WTC11 (cell line): Measurements from ENCODE around the gene FRA10AC1. TPM values are rescaled to one million over a fixed set of nuclear protein-coding genes. Genes with fewer than 3 reads are reported as not detected.

Experiments used
- ATAC-seq: fragments of 200-7000 bp; cut with Tn5 transposase; 2 replicates; pipeline ENCODE4 v1.10.0; 2021; ENCODE audit warnings: mild to moderate bottlenecking, moderate library complexity
- CTCF ChIA-PET: fragments of 300-600 bp; sonication (Branson Sonifier 250); formaldehyde crosslinking; loops from one replicate; lab custom pipeline; 2021; ENCODE audit warnings: antibody characterized with exemption; lab: Charles Lee
- POLR2A ChIA-PET: fragments of 350-600 bp; sonication (Branson Sonifier 250); formaldehyde crosslinking; loops from one replicate; lab custom pipeline; 2021; ENCODE audit warnings: antibody characterized with exemption; lab: Charles Lee
- DNase-seq: peaks from one replicate; pipeline ENCODE4 v3.0.0; 2021; ENCODE audit warnings: low spot score
- H3K27ac Mint-ChIP-seq: 2 replicates; pipeline ENCODE4 v1.8.0; 2021; ENCODE audit warnings: mixed read lengths
- H3K27me3 Mint-ChIP-seq: 2 replicates; pipeline ENCODE4 v1.8.0; 2021; ENCODE audit warnings: low read depth, mild to moderate bottlenecking, moderate library complexity, mixed read lengths
- H3K36me3 Mint-ChIP-seq: 2 replicates; pipeline ENCODE4 v1.8.0; 2021; ENCODE audit warnings: mixed read lengths
- H3K4me1 Mint-ChIP-seq: 2 replicates; pipeline ENCODE4 v1.8.0; 2022; ENCODE audit warnings: mixed read lengths
- H3K4me3 Mint-ChIP-seq: 2 replicates; pipeline ENCODE4 v1.8.0; 2021; ENCODE audit warnings: mild to moderate bottlenecking, moderate library complexity, mixed read lengths
- H3K9me3 Mint-ChIP-seq: 2 replicates; pipeline ENCODE4 v1.8.0; 2021; ENCODE audit warnings: mixed read lengths
- ATF1 ChIP-seq: sonication (generic); formaldehyde crosslinking; IDR thresholded peaks from 2 replicates; pipeline ENCODE4 v1.8.1; 2023; ENCODE audit warnings: mild to moderate bottlenecking, moderate library complexity, missing genetic modification reagents
- ETV6 ChIP-seq: sonication (generic); formaldehyde crosslinking; IDR thresholded peaks from 2 replicates; pipeline ENCODE4 v1.8.1; 2022; ENCODE audit warnings: mild to moderate bottlenecking, missing genetic modification reagents
- HMGA2 ChIP-seq: fragments of 250-450 bp; sonication (Bioruptor Pico); IDR thresholded peaks from 2 replicates; pipeline ENCODE4 v1.4.0; 2021; ENCODE audit warnings: mild to moderate bottlenecking, moderate library complexity
- JAZF1 ChIP-seq: fragments of 250-450 bp; sonication (Bioruptor Pico); IDR thresholded peaks from 2 replicates; pipeline ENCODE4 v1.9.0; 2021; ENCODE audit warnings: moderate library complexity, mild to moderate bottlenecking, inconsistent platforms
- PRRX2 ChIP-seq: fragments of 250-450 bp; sonication (Bioruptor Pico); IDR thresholded peaks from 2 replicates; pipeline ENCODE4 v1.8.0; 2021; ENCODE audit warnings: mild to moderate bottlenecking
- RELA ChIP-seq: sonication (generic); formaldehyde crosslinking; IDR thresholded peaks from 2 replicates; pipeline ENCODE4 v1.8.1; 2022; ENCODE audit warnings: missing genetic modification reagents, mild to moderate bottlenecking, borderline replicate concordance
- TCF7 ChIP-seq: sonication (generic); formaldehyde crosslinking; IDR thresholded peaks from 2 replicates; pipeline ENCODE4 v1.8.0; 2022; ENCODE audit warnings: mild to moderate bottlenecking, low read depth, missing genetic modification reagents, moderate library complexity
- TEAD1 ChIP-seq: sonication (generic); formaldehyde crosslinking; IDR thresholded peaks from 2 replicates; pipeline ENCODE4 v1.8.0; 2022; ENCODE audit warnings: mild to moderate bottlenecking, missing genetic modification reagents
- TEAD4 ChIP-seq: sonication (generic); formaldehyde crosslinking; IDR thresholded peaks from 2 replicates; pipeline ENCODE4 v1.8.0; 2022; ENCODE audit warnings: mild to moderate bottlenecking, missing genetic modification reagents
- TP53 ChIP-seq: sonication (generic); formaldehyde crosslinking; IDR thresholded peaks from 2 replicates; pipeline ENCODE4 v1.8.1; 2023; ENCODE audit warnings: mild to moderate bottlenecking, missing genetic modification reagents
- ZNF416 ChIP-seq: fragments of 250-450 bp; sonication (Bioruptor Pico); IDR thresholded peaks from 2 replicates; pipeline ENCODE4 v1.9.0; 2021; ENCODE audit warnings: mild to moderate bottlenecking, inconsistent platforms
- ZNF671 ChIP-seq: fragments of 250-450 bp; sonication (Bioruptor Pico); IDR thresholded peaks from 2 replicates; pipeline ENCODE4 v1.8.0; 2021; ENCODE audit warnings: mild to moderate bottlenecking
- total RNA-seq: library from RNA; stranded (reverse); gene quantifications from 3 replicates; pipeline ENCODE4 v1.2.3, GENCODE V29; 2021
- TF ChIP-seq, protein P1 (sequence below): sonication (generic); formaldehyde crosslinking; IDR thresholded peaks from 2 replicates; pipeline ENCODE4 v1.8.1; 2022; ENCODE audit warnings: mild to moderate bottlenecking, missing genetic modification reagents, moderate library complexity, borderline replicate concordance
- TF ChIP-seq, protein P2 (sequence below): fragments of 250-450 bp; sonication (Bioruptor Pico); conservative IDR thresholded peaks from 2 replicates; pipeline ENCODE4 v1.9.0; 2021; ENCODE audit warnings: mild to moderate bottlenecking
- TF ChIP-seq, protein P3 (sequence below): sonication (generic); formaldehyde crosslinking; IDR thresholded peaks from 2 replicates; pipeline ENCODE4 v1.8.0; 2023; ENCODE audit warnings: mild to moderate bottlenecking, missing genetic modification reagents
- TF ChIP-seq, protein P4 (sequence below): fragments of 250-450 bp; sonication (Bioruptor Pico); IDR thresholded peaks from 2 replicates; pipeline ENCODE4 v1.9.0; 2021; ENCODE audit warnings: mild to moderate bottlenecking, borderline replicate concordance
- TF ChIP-seq, protein P5 (sequence below): fragments of 250-450 bp; sonication (Bioruptor Pico); IDR thresholded peaks from 2 replicates; pipeline ENCODE4 v1.9.0; 2021; ENCODE audit warnings: moderate library complexity, mild to moderate bottlenecking, inconsistent platforms, borderline replicate concordance
- TF ChIP-seq, protein P6 (sequence below): sonication (generic); formaldehyde crosslinking; IDR thresholded peaks from 2 replicates; pipeline ENCODE4 v1.8.1; 2023; ENCODE audit warnings: mild to moderate bottlenecking, missing genetic modification reagents

Gene FRA10AC1
- total RNA-seq, 1 experiment from 2014 or later, result 14.1 TPM

DNA sequence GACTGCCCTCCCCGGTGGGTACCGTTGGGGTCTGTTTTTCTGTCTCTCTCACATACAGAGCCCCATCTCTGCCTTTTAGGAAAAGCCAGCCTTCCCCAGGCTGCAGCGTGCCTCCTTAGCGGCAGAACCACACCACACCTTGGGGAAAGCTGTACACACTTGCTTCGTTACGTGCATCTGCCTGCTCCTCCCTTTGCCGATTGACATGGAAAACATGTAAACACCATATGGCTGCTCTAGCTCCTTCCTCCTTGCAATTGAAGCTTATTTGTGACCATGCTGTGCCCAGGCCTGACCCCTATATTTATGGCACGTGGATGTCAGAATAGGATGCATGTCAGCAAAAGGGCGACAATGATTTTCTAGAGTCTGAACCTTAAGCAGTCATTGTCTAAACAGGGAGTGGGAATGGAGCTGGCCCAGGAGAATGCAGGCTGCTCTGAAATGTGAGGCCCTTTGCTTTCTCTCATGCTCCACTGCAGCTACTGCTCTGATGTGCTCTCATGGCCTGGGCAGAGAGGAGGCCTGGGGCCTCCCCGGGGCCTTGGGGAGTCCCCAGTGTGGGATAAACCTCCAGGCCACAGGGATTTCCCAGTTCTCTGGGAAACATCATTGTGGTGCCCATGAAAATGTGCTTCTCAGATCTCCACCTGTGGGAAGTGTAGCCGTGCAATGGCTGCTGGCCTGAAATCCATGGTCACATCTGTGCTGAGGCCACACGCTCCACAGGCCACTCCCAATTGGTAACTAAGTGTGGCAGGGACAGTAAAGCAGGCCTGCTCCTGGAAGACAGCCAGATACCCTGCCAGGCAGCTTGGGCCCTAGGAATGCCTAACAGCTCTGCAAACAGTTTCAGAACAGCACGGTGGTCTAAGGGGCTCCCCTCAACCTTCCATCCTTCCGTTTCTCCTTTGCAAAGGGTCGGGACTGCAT is 71.5 kb downstream of the FRA10AC1 start:
- H3K4me1 Mint-ChIP-seq, result peaks cover 19% of the 10 kb centered on the region
- ChIA-PET POLR2A (no interaction called here), CTCF (interaction anchor here (0.6 kb wide), 2 partner anchors 169 to 274 kb away, joined by 3 read pairs; no protein-coding TSS in a partner anchor)
- H3K9me3 Mint-ChIP-seq, result no peaks in the 10 kb centered on the region; the same call in 1 of the 2 replicates
- peaks cover 4% of the 10 kb centered on the region; the same call in 1 of the 2 replicates for H3K27me3 Mint-ChIP-seq
- no peak overlapping the region for H3K27ac Mint-ChIP-seq
- TF ChIP-seq HMGA2 (CRISPR knock-in tag), result no peak
- no peak for TF ChIP-seq TP53 (CRISPR knock-in tag)
- TF ChIP-seq TCF7 (CRISPR knock-in tag), result no peak
- TF ChIP-seq, protein P1, sequence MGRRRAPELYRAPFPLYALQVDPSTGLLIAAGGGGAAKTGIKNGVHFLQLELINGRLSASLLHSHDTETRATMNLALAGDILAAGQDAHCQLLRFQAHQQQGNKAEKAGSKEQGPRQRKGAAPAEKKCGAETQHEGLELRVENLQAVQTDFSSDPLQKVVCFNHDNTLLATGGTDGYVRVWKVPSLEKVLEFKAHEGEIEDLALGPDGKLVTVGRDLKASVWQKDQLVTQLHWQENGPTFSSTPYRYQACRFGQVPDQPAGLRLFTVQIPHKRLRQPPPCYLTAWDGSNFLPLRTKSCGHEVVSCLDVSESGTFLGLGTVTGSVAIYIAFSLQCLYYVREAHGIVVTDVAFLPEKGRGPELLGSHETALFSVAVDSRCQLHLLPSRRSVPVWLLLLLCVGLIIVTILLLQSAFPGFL (CRISPR knock-in tag), result no peak
- no peak for TF ChIP-seq JAZF1 (CRISPR knock-in tag)
- TF ChIP-seq, protein P2, sequence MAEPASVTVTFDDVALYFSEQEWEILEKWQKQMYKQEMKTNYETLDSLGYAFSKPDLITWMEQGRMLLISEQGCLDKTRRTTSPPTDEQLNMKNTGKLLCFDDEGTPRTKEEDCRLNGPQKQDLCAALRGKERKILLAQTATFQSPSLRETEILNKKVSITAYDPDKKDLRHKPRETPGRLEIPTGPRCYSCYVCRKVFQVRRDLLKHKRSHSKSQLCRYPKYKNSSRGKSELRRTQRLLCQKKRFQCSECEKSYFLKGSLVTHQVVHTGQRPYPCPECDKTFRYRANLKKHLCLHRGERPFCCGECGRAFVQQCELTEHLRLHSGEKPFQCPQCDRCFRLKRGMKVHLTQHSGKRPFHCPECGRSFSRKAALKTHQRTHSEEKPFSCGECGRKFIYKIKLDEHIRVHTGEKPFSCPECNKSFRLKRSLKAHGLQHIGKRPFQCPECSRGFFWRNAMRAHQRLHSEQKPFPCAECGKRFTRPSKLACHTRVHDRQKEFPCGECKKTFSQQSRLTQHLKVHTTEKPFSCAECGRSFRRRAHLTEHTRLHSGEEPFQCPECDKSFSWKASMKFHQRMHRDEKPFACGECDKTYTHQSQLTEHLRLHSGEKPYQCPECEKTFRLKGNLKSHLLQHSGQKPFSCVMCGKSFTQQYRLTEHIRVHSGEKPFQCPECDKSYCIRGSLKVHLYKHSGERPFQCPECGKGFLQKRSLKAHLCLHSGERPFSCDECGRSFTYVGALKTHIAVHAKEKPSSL (CRISPR knock-in tag), result no peak
- no peak for TF ChIP-seq TEAD4 (CRISPR knock-in tag)
- TF ChIP-seq, protein P3, sequence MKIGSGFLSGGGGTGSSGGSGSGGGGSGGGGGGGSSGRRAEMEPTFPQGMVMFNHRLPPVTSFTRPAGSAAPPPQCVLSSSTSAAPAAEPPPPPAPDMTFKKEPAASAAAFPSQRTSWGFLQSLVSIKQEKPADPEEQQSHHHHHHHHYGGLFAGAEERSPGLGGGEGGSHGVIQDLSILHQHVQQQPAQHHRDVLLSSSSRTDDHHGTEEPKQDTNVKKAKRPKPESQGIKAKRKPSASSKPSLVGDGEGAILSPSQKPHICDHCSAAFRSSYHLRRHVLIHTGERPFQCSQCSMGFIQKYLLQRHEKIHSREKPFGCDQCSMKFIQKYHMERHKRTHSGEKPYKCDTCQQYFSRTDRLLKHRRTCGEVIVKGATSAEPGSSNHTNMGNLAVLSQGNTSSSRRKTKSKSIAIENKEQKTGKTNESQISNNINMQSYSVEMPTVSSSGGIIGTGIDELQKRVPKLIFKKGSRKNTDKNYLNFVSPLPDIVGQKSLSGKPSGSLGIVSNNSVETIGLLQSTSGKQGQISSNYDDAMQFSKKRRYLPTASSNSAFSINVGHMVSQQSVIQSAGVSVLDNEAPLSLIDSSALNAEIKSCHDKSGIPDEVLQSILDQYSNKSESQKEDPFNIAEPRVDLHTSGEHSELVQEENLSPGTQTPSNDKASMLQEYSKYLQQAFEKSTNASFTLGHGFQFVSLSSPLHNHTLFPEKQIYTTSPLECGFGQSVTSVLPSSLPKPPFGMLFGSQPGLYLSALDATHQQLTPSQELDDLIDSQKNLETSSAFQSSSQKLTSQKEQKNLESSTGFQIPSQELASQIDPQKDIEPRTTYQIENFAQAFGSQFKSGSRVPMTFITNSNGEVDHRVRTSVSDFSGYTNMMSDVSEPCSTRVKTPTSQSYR (CRISPR knock-in tag), result no peak
- TF ChIP-seq, protein P4, sequence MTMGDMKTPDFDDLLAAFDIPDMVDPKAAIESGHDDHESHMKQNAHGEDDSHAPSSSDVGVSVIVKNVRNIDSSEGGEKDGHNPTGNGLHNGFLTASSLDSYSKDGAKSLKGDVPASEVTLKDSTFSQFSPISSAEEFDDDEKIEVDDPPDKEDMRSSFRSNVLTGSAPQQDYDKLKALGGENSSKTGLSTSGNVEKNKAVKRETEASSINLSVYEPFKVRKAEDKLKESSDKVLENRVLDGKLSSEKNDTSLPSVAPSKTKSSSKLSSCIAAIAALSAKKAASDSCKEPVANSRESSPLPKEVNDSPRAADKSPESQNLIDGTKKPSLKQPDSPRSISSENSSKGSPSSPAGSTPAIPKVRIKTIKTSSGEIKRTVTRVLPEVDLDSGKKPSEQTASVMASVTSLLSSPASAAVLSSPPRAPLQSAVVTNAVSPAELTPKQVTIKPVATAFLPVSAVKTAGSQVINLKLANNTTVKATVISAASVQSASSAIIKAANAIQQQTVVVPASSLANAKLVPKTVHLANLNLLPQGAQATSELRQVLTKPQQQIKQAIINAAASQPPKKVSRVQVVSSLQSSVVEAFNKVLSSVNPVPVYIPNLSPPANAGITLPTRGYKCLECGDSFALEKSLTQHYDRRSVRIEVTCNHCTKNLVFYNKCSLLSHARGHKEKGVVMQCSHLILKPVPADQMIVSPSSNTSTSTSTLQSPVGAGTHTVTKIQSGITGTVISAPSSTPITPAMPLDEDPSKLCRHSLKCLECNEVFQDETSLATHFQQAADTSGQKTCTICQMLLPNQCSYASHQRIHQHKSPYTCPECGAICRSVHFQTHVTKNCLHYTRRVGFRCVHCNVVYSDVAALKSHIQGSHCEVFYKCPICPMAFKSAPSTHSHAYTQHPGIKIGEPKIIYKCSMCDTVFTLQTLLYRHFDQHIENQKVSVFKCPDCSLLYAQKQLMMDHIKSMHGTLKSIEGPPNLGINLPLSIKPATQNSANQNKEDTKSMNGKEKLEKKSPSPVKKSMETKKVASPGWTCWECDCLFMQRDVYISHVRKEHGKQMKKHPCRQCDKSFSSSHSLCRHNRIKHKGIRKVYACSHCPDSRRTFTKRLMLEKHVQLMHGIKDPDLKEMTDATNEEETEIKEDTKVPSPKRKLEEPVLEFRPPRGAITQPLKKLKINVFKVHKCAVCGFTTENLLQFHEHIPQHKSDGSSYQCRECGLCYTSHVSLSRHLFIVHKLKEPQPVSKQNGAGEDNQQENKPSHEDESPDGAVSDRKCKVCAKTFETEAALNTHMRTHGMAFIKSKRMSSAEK (CRISPR knock-in tag), result no peak
- no peak for TF ChIP-seq ZNF671 (CRISPR knock-in tag)
- TF ChIP-seq, protein P5, sequence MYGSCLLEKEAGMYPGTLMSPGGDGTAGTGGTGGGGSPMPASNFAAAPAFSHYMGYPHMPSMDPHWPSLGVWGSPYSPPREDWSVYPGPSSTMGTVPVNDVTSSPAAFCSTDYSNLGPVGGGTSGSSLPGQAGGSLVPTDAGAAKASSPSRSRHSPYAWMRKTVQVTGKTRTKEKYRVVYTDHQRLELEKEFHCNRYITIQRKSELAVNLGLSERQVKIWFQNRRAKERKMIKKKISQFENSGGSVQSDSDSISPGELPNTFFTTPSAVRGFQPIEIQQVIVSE, result no peak
- no peak for TF ChIP-seq TEAD1 (CRISPR knock-in tag)
- no peak for TF ChIP-seq ZNF416
- no peak for TF ChIP-seq ATF1 (CRISPR knock-in tag)
- TF ChIP-seq RELA (CRISPR knock-in tag), result no peak
- TF ChIP-seq ETV6 (CRISPR knock-in tag), result no peak
- TF ChIP-seq, protein P6, sequence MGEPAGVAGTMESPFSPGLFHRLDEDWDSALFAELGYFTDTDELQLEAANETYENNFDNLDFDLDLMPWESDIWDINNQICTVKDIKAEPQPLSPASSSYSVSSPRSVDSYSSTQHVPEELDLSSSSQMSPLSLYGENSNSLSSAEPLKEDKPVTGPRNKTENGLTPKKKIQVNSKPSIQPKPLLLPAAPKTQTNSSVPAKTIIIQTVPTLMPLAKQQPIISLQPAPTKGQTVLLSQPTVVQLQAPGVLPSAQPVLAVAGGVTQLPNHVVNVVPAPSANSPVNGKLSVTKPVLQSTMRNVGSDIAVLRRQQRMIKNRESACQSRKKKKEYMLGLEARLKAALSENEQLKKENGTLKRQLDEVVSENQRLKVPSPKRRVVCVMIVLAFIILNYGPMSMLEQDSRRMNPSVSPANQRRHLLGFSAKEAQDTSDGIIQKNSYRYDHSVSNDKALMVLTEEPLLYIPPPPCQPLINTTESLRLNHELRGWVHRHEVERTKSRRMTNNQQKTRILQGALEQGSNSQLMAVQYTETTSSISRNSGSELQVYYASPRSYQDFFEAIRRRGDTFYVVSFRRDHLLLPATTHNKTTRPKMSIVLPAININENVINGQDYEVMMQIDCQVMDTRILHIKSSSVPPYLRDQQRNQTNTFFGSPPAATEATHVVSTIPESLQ (CRISPR knock-in tag), result no peak
- no peak for TF ChIP-seq PRRX2
- ATAC-seq (no peak), DNase-seq (no peak)
- H3K36me3 Mint-ChIP-seq, result no peaks in the 10 kb centered on the region
- no peak overlapping the region for H3K4me3 Mint-ChIP-seq
